Endothelial cell (in vitro differentiated cells): ENCODE data around the gene GNAT1. TPM values are rescaled to one million over a fixed set of nuclear protein-coding genes. Genes with fewer than 3 reads are reported as not detected.

Source experiments
- DNase-seq: peaks from one replicate; pipeline ENCODE4 v3.0.0; 2021; ENCODE audit warnings: low spot score
- H3K27ac Mint-ChIP-seq: one replicate; pipeline ENCODE4 v1.8.0; 2021; ENCODE audit warnings: mixed read lengths, inconsistent platforms; ENCODE audit not compliant: unreplicated experiment
- H3K27me3 Mint-ChIP-seq: one replicate; pipeline ENCODE4 v1.8.0; 2021; ENCODE audit warnings: mild to moderate bottlenecking, moderate library complexity, mixed read lengths, inconsistent platforms; ENCODE audit not compliant: unreplicated experiment
- H3K36me3 Mint-ChIP-seq: one replicate; pipeline ENCODE4 v1.8.0; 2021; ENCODE audit warnings: mild to moderate bottlenecking, low read depth, mixed read lengths, inconsistent platforms; ENCODE audit not compliant: unreplicated experiment
- H3K4me1 Mint-ChIP-seq: one replicate; pipeline ENCODE4 v1.8.0; 2021; ENCODE audit warnings: mild to moderate bottlenecking, mixed read lengths, inconsistent platforms; ENCODE audit not compliant: unreplicated experiment
- H3K4me3 Mint-ChIP-seq: one replicate; pipeline ENCODE4 v1.8.0; 2021; ENCODE audit warnings: mild to moderate bottlenecking, mixed read lengths, inconsistent platforms; ENCODE audit not compliant: unreplicated experiment
- H3K9me3 Mint-ChIP-seq: one replicate; pipeline ENCODE4 v1.8.0; 2021; ENCODE audit warnings: mixed read lengths, inconsistent platforms; ENCODE audit not compliant: unreplicated experiment
- CTCF ChIP-seq: fragments of 200-600 bp; sonication (generic); IDR thresholded peaks from one replicate; pipeline ENCODE4 v1.5.0; 2021; ENCODE audit warnings: antibody characterized with exemption; ENCODE audit not compliant: unreplicated experiment
- long read RNA-seq: library from polyadenylated mRNA; unstranded; transcript quantifications from one replicate; pipeline ENCODE4 v2.0.0, GENCODE V29; 2020; ENCODE audit not compliant: unreplicated experiment
- total RNA-seq: library from RNA; stranded (reverse); fragmentation: NEBNext Ultra II Directional; extraction: Animal tissue kit (Norgen Biotek cat#: 25700); gene quantifications from one replicate; pipeline ENCODE4 v1.2.1, GENCODE V29; 2021; ENCODE audit not compliant: unreplicated experiment

GNAT1 gene
- total RNA-seq = 0.59 TPM
- long read RNA-seq = 0 reads

DNA sequence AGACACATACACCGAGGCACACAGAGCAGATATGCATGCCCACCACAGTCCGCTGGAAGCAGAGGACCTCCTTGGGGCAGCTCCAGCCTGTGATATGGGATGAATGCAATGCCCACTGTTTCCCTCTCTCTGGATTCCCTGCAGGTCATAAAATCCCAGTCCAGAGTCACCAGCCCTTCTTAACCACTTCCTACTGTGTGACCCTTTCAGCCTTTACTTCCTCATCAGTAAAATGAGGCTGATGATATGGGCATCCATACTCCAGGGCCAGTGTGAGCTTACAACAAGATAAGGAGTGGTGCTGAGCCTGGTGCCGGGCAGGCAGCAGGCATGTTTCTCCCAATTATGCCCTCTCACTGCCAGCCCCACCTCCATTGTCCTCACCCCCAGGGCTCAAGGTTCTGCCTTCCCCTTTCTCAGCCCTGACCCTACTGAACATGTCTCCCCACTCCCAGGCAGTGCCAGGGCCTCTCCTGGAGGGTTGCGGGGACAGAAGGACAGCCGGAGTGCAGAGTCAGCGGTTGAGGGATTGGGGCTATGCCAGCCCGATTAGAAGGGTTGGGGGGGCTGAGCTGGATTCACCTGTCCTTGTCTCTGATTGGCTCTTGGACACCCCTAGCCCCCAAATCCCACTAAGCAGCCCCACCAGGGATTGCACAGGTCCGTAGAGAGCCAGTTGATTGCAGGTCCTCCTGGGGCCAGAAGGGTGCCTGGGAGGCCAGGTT, at the start of gene GNAT1:
Gene GNAT1 (plus strand): TSS at position 675 of the 725 bp plus-strand sequence. CDS start 116 bp downstream, outside the sequence.
- DNase-seq = no peak
- H3K4me3 Mint-ChIP-seq = no peak within 1 kb of the TSS
- no peak within 1 kb of the TSS for H3K27ac Mint-ChIP-seq
- H3K36me3 Mint-ChIP-seq = no peaks in the 10 kb centered on the region
- peaks cover 4% of the 10 kb centered on the region for H3K27me3 Mint-ChIP-seq
- no peaks in the 10 kb centered on the region for H3K9me3 Mint-ChIP-seq
- TF ChIP-seq CTCF = no peak
- no peaks in the 10 kb centered on the region for H3K4me1 Mint-ChIP-seq

DNA sequence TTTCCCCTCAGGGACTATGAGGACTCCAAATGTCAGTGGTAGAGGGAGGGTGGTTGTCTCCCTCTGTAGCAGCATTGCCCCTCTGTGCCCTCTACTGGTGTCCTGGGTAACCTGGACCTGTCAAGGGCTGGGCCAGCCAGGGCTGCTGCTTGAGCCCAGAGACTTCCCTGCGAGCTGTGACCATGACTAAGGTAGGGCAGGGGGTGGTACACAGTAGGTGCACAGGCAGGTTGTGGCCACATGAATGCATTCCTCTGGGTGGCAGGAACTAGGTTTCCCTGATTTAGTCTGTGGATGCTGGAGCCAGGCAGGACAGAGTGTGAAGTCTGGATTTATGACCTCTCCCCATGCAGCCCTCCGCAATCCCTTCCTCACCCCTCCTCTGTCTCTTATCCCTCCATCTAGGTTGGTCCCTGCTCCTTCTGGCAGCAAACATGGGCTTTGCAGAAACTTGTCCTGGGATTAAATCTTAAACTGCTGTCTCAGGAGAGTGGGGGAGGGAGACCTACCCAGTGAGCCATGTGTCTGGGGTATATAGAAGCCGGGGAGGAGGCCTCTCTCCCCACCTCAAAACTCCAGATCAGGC, 45.0 kb upstream of the GNAT1 start:
- H3K27me3 Mint-ChIP-seq = peaks cover 12% of the 10 kb centered on the region
- H3K9me3 Mint-ChIP-seq = no peaks in the 10 kb centered on the region
- H3K4me1 Mint-ChIP-seq = peaks cover 2% of the 10 kb centered on the region
- DNase-seq = no peak
- no peak overlapping the region for H3K4me3 Mint-ChIP-seq
- TF ChIP-seq CTCF = no peak
- H3K36me3 Mint-ChIP-seq = peaks cover 3% of the 10 kb centered on the region
- H3K27ac Mint-ChIP-seq = no peak overlapping the region

DNA sequence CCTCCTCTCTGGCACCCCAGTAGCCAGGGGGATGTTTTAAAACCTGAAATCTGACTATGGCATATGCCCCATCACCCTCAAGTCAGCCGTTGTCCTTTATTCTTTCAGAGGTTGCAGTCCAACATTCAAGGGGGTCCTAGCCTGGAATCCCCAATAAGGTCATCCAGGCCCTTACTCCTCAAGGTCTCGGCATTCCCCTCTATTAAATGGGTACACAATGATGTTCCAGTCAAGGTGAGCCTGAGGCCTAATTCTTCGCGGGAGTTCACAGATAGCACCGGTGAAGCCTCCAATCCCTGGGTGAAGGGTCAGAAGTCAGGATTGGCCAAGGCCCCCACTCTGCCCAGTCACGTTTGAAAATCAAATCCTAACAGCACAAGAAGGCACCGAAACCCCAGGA, 44.4 kb upstream of the GNAT1 start:
- TF ChIP-seq CTCF = no peak
- H3K27me3 Mint-ChIP-seq = peaks cover 8% of the 10 kb centered on the region
- H3K4me1 Mint-ChIP-seq = peaks cover 2% of the 10 kb centered on the region
- no peak for DNase-seq
- no peak overlapping the region for H3K27ac Mint-ChIP-seq
- no peaks in the 10 kb centered on the region for H3K9me3 Mint-ChIP-seq
- no peak overlapping the region for H3K4me3 Mint-ChIP-seq
- no peaks in the 10 kb centered on the region for H3K36me3 Mint-ChIP-seq

DNA sequence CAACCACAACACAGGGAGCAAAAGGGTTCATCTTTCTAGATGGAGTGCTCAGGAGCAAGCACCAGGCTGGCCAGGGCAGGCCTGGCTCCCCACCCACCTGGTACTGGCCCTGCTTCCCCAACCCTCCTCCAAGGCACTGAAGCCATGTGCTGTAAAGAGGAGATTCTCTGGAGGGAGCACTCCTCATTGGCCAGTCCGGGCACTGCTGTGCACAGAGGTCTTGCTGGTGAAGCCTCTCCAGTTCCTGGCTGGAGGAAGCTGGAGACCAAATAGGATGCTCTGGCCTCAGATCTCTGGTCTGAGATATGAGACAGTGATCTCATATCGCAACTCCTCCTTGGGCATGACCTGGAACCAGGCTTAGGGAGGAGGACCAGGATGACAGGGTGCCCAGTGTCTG, 44.0 kb upstream of the GNAT1 start:
- Mint-ChIP-seq H3K27ac (no peak overlapping the region), H3K9me3 (no peaks in the 10 kb centered on the region), H3K27me3 (peaks cover 8% of the 10 kb centered on the region), H3K4me3 (no peak overlapping the region), H3K4me1 (peaks cover under 1% of the 10 kb centered on the region), H3K36me3 (no peaks in the 10 kb centered on the region)
- no peak for TF ChIP-seq CTCF
- no peak for DNase-seq

- TF ChIP-seq CTCF = no peak
- Mint-ChIP-seq H3K4me1 (no peaks in the 10 kb centered on the region), H3K9me3 (no peaks in the 10 kb centered on the region), H3K4me3 (no peak overlapping the region), H3K36me3 (no peaks in the 10 kb centered on the region), H3K27ac (no peak overlapping the region), H3K27me3 (peaks cover 10% of the 10 kb centered on the region)
- DNase-seq = no peak
Observed at GRCh38 chr3:50147861-50148260, 43.5 kb upstream of the GNAT1 start.
